Coronary artery (tissue), 2 donors: ENCODE data around the gene ERV3-1.
"Not testable (repeated sequence)": the region's sequence is repeated elsewhere in the genome, so short reads cannot be mapped to it uniquely, and the experiment has no call there.

Source experiments
- DNase-seq: peaks from one replicate; pipeline ENCODE4 v3.0.0-alpha.2; 2017; ENCODE audit warnings: low spot score
- H3K27ac ChIP-seq, 2 donors: fragments of 200-600 bp; sonication (generic); one replicate each; pipeline ENCODE4 v1.5.1; 2016 to 2019
- H3K4me3 ChIP-seq: fragments of 200-600 bp; sonication (generic); 2 replicates; pipeline ENCODE4 v1.5.1; 2016; ENCODE audit warnings: mild to moderate bottlenecking, moderate library complexity
- CTCF ChIP-seq: fragments of 200-600 bp; sonication (generic); IDR thresholded peaks from one replicate; pipeline ENCODE4 v1.5.1; 2019; ENCODE audit warnings: antibody characterized with exemption

Gene ERV3-1

GRCh38 chr7:65009881-65010280 is 3.4 kb upstream of the ERV3-1 start:
- H3K4me3 ChIP-seq, H3K27ac ChIP-seq, DNase-seq: not testable (repeated sequence)

- not testable (repeated sequence) for H3K27ac ChIP-seq, H3K4me3 ChIP-seq, DNase-seq
Measured at GRCh38 chr7:65009394-65009793, 2.9 kb upstream of the ERV3-1 start.

GRCh38 chr7:65007036-65007435 is 549 bp upstream of the ERV3-1 start:
- peak overlapping the region; percentile 65 to 88 for H3K27ac ChIP-seq
- H3K4me3 ChIP-seq, result peak overlapping the region; percentile 88
- not testable (repeated sequence) for DNase-seq

GRCh38 chr7:65004575-65004974 is 1.9 kb downstream of the ERV3-1 start:
- DNase-seq, result no peak
- H3K27ac ChIP-seq, result no peak overlapping the region
- H3K4me3 ChIP-seq, result peak overlapping the region; percentile 88
- TF ChIP-seq CTCF, result no peak

GRCh38 chr7:65002972-65003585 is 3.4 kb downstream of the ERV3-1 start:
- no peak for DNase-seq
- TF ChIP-seq CTCF, result no peak
- H3K27ac ChIP-seq, result no peak overlapping the region
- no peak overlapping the region for H3K4me3 ChIP-seq

GRCh38 chr7:65001291-65001814 is 5.1 kb downstream of the ERV3-1 start:
- Histone ChIP-seq H3K27ac (peak overlapping the region in 1 of 2 donors; percentile 18), H3K4me3 (no peak overlapping the region)
- no peak for DNase-seq
- no peak for TF ChIP-seq CTCF

GRCh38 chr7:64999165-65000004 is 7.1 kb downstream of the ERV3-1 start:
- DNase-seq, result peak; percentile 75
- peak overlapping the region; percentile 14 for H3K4me3 ChIP-seq
- no peak for TF ChIP-seq CTCF
- H3K27ac ChIP-seq, result peak overlapping the region in 1 of 2 donors; percentile 57

- no peak for TF ChIP-seq CTCF
- DNase-seq, result no peak
- Histone ChIP-seq H3K4me3 (peak overlapping the region; percentile 14), H3K27ac (peak overlapping the region in 1 of 2 donors; percentile 57)
Measured at GRCh38 chr7:64998865-64999164, 7.7 kb downstream of the ERV3-1 start.
